HG03442 (cell line): ENCODE results near the gene COL27A1.

ENCODE experiments used
- ATAC-seq: cut with Tn5 transposase; IDR thresholded peaks from one replicate; pipeline ENCODE4 v1.9.1; 2021; ENCODE audit warnings: mild to moderate bottlenecking, moderate library complexity; ENCODE audit not compliant: unreplicated experiment

The COL27A1 gene

GRCh38 chr9:114299286-114300152 lies 144.2 kb downstream of the COL27A1 start:
- ATAC-seq = no peak

- no peak for ATAC-seq
These were observed 145.0 kb downstream of the COL27A1 start for GRCh38 chr9:114300153-114300845.

- no peak for ATAC-seq
These were observed 145.8 kb downstream of the COL27A1 start for GRCh38 chr9:114300846-114301797.

- no peak for ATAC-seq
These were observed 146.6 kb downstream of the COL27A1 start for GRCh38 chr9:114301798-114302565.

GRCh38 chr9:114302727-114303126 lies 147.4 kb downstream of the COL27A1 start:
- ATAC-seq = no peak

- ATAC-seq = no peak
These were observed 148.2 kb downstream of the COL27A1 start for GRCh38 chr9:114303571-114303970.

- ATAC-seq = no peak
These were observed 148.6 kb downstream of the COL27A1 start for GRCh38 chr9:114303977-114304376.

- ATAC-seq = no peak
These were observed 149.3 kb downstream of the COL27A1 start for GRCh38 chr9:114304416-114305188.

GRCh38 chr9:114307899-114308267 lies 152.5 kb downstream of the COL27A1 start:
- no peak for ATAC-seq

- ATAC-seq = no peak
These were observed 153.1 kb downstream of the COL27A1 start for GRCh38 chr9:114308361-114308950.

- no peak for ATAC-seq
These were observed 153.8 kb downstream of the COL27A1 start for GRCh38 chr9:114309096-114309495.

GRCh38 chr9:114310471-114311450 lies 155.4 kb downstream of the COL27A1 start:
- ATAC-seq = no peak

- ATAC-seq = no peak
These were observed 156.5 kb downstream of the COL27A1 start for GRCh38 chr9:114311571-114312512.

GRCh38 chr9:114312513-114312875 lies 157.2 kb downstream of the COL27A1 start:
- ATAC-seq = no peak

- no peak for ATAC-seq
These were observed 157.8 kb downstream of the COL27A1 start for GRCh38 chr9:114313186-114313585.

- no peak for ATAC-seq
These were observed 159.0 kb downstream of the COL27A1 start for GRCh38 chr9:114314256-114314867.
